ENCODE data around the gene GIPR. TPM values are rescaled to one million over a fixed set of nuclear protein-coding genes. Genes with fewer than 3 reads are reported as not detected.
"Not testable (repeated sequence)": the region's sequence is repeated elsewhere in the genome, so short reads cannot be mapped to it uniquely, and the experiment has no call there.

The GIPR gene
- total RNA-seq, result 10 to 100 TPM in 1 of 6 donors, 1 to 10 TPM in 5; 2.9 to 17.8 (median 6.0) TPM

DNA sequence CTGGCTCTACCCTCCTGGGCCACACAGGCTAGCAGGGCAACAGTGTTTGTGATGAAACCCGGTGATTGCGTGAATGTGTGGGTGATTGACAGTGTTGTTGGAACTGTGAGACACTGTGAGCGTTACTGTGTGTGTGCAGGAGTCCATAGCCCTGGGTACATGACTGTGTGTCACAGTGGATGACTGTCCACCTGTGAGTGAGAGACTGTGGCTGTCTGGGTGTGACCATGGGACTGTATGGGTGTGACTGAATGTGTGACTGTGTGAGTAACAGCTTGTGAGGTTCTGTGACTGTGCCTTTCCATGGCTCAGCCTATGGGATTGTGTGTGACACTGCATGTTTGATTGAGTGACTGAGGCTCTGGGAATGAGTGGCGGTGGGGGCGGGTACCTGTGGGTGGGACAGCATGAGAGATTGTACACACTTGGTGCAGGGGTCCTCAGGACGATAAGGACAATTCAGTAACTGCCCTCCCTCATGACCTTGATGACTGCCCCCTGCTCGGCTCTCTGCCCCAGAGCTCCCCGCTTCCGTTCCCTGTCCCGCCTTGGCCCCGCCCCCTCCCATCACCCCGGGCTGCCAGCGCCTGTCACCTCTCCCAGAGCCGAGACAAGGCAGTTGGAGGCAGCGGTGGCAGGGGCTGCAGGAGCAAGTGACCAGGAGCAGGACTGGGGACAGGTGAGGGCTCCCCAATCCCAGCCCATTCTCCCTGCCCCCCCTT is at the start of gene GIPR:
Gene GIPR (plus strand): TSS at position 602 of the 722 bp plus-strand sequence. CDS start 1,300 bp downstream, outside the sequence.
- DNase-seq, result peak; percentile 70 to 90
- TF ChIP-seq POLR2A (IDR thresholded peaks at IDR 0.05), result peak in 3 of 4 donors; percentile 13 to 39 (median 14)
- TF ChIP-seq, protein P1, sequence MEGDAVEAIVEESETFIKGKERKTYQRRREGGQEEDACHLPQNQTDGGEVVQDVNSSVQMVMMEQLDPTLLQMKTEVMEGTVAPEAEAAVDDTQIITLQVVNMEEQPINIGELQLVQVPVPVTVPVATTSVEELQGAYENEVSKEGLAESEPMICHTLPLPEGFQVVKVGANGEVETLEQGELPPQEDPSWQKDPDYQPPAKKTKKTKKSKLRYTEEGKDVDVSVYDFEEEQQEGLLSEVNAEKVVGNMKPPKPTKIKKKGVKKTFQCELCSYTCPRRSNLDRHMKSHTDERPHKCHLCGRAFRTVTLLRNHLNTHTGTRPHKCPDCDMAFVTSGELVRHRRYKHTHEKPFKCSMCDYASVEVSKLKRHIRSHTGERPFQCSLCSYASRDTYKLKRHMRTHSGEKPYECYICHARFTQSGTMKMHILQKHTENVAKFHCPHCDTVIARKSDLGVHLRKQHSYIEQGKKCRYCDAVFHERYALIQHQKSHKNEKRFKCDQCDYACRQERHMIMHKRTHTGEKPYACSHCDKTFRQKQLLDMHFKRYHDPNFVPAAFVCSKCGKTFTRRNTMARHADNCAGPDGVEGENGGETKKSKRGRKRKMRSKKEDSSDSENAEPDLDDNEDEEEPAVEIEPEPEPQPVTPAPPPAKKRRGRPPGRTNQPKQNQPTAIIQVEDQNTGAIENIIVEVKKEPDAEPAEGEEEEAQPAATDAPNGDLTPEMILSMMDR (IDR thresholded peaks at IDR 0.05), result no peak

GRCh38 chr19:45621389-45621788 is 46.6 kb upstream of the GIPR start:
- peaks cover 0 to 1% (median 0%) of the 10 kb centered on the region in 4 donors for H3K4me1 ChIP-seq
- WGBS, 2 donors, result 92 to 98% methylated on average over 15 to 17 of the region's 17 CpGs
- no peaks in the 10 kb centered on the region for H3K27me3 ChIP-seq
- TF ChIP-seq, protein P1 (IDR thresholded peaks at IDR 0.05), result no peak
- no peak for TF ChIP-seq POLR2A (IDR thresholded peaks at IDR 0.05)
- TF ChIP-seq EP300 (IDR thresholded peaks at IDR 0.05), result no peak
- no peak for TF ChIP-seq POLR2AphosphoS5 (IDR thresholded peaks at IDR 0.05)
- H3K9me3 ChIP-seq, result no peaks in the 10 kb centered on the region
- peaks cover 14 to 91% (median 51%) of the 10 kb centered on the region in 4 donors for H3K36me3 ChIP-seq
- ATAC-seq (ENCODE audit: low FRiP score in 2 of 2) (peak; percentile 16 to 34), DNase-seq (no peak)
- no peak overlapping the region for H3K4me3 ChIP-seq
- H3K27ac ChIP-seq, result no peak overlapping the region

More for the DNA sequence above, at the start of gene GIPR:
- 16 to 38% methylated on average over 5 to 9 of the region's 15 CpGs for WGBS, 2 donors
- Histone ChIP-seq H3K27me3 (peaks cover 0 to 31% (median 14%) of the 10 kb centered on the region in 4 donors), H3K4me3 (peak within 1 kb of the TSS; percentile 24 to 49 (median 41)), H3K36me3 (no peaks in the 10 kb centered on the region), H3K9me3 (no peaks in the 10 kb centered on the region), H3K4me1 (peaks cover 22 to 41% (median 33%) of the 10 kb centered on the region in 4 donors), H3K27ac (peak within 1 kb of the TSS in 3 of 4 donors; percentile 33 to 53 (median 35))
- peak; percentile 29 to 49 for ATAC-seq (ENCODE audit: low FRiP score in 2 of 2)

DNA sequence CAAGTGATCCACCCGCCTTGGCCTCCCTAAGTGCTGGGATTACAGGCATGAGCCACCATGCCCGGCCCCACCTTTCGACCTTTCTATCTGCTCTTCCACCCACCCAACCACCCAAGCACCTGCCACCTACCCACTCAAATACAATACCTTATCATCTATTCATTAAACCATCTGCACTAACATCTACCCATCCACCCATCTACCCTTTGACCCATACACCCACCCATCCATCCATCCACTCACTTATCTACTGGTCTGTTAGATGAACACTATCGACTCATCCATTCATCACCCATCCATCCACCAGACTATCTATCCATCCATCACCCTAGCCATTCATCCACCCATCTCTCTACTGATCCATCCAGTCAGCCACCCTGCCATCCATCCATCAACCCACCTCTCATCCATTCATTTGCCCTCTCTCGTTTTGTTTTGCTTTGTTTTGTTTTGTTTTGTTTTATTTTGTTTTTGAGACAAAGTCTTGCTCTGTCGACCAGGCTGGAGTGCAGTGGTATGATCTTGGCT is 46.0 kb upstream of the GIPR start:
- Histone ChIP-seq H3K27me3 (no peaks in the 10 kb centered on the region), H3K4me3 (no peak overlapping the region), H3K4me1 (no peaks in the 10 kb centered on the region), H3K27ac (no peak overlapping the region), H3K36me3 (peaks cover 14 to 86% (median 52%) of the 10 kb centered on the region in 4 donors), H3K9me3 (no peaks in the 10 kb centered on the region)
- 84 to 88% methylated on average over 6 of the region's 6 CpGs for WGBS, 2 donors
- ATAC-seq (ENCODE audit: low FRiP score in 2 of 2), result no peak
- DNase-seq, result no peak
- TF ChIP-seq, protein P1 (IDR thresholded peaks at IDR 0.05), result no peak
- TF ChIP-seq EP300 (IDR thresholded peaks at IDR 0.05) (no peak), POLR2AphosphoS5 (IDR thresholded peaks at IDR 0.05) (no peak), POLR2A (IDR thresholded peaks at IDR 0.05) (no peak)

- DNase-seq, result no peak
- Histone ChIP-seq H3K4me3 (no peak overlapping the region), H3K4me1 (no peaks in the 10 kb centered on the region), H3K36me3 (peaks cover 24 to 91% (median 54%) of the 10 kb centered on the region in 4 donors), H3K9me3 (no peaks in the 10 kb centered on the region), H3K27me3 (no peaks in the 10 kb centered on the region), H3K27ac (no peak overlapping the region)
- no peak for ATAC-seq (ENCODE audit: low FRiP score in 2 of 2)
- WGBS, 2 donors, result 92 to 100% methylated on average over 1 of the region's 1 CpG
- TF ChIP-seq, protein P1 (IDR thresholded peaks at IDR 0.05), result no peak
- TF ChIP-seq EP300 (IDR thresholded peaks at IDR 0.05) (no peak), POLR2AphosphoS5 (IDR thresholded peaks at IDR 0.05) (no peak), POLR2A (IDR thresholded peaks at IDR 0.05) (no peak)
Observed at GRCh38 chr19:45623984-45624383, 44.0 kb upstream of the GIPR start.

DNA sequence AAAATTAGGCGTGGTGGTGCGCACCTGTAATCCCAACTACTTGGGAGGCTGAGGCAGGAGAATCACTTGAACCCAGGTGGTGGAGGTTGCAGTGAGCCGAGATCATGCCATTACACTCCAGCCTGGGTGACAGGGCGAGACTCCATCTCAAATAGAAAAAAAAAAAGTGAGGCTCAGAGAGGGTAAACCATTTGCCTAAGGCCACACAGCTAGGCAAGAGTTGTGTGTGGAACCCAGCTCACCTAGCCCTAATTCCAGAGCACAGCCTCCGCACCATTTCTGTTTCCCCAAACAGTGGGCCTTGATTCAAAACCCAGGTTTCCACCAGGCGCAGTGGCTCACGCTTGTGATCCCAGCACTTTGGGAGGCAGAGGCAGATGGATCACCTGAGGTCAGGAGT is 39.8 kb upstream of the GIPR start:
- H3K4me3 ChIP-seq; H3K9me3 ChIP-seq; H3K4me1 ChIP-seq; H3K27me3 ChIP-seq; H3K27ac ChIP-seq; ATAC-seq (ENCODE audit: low FRiP score in 2 of 2); DNase-seq: not testable (repeated sequence)
- 94 to 97% methylated on average over 7 of the region's 7 CpGs for WGBS, 2 donors
- H3K36me3 ChIP-seq, result peaks cover 10 to 65% (median 34%) of the 10 kb centered on the region in 4 donors

Measured in upper lobe of left lung (tissue), 6 donors.